ACC112 (cell line): ENCODE data around the gene SHANK2.
A peak's percentile ranks its signal among the peaks of the same experiment; 100 is the strongest.

Experiments used
- H2AFZ ChIP-seq: fragments of 200-600 bp; sonication (generic); one replicate; pipeline ENCODE4 v1.6.0; 2017; ENCODE audit warnings: antibody characterized with exemption, low read length; ENCODE audit not compliant: unreplicated experiment
- H3K27ac ChIP-seq: fragments of 200-600 bp; sonication (generic); 2 replicates; pipeline ENCODE4 v1.5.1; 2014; ENCODE audit warnings: low read depth, mild to moderate bottlenecking, antibody characterized with exemption, low read length, moderate library complexity
- H3K27me3 ChIP-seq: fragments of 200-600 bp; sonication (generic); 2 replicates; pipeline ENCODE4 v1.6.1; 2014; ENCODE audit warnings: mild to moderate bottlenecking, antibody characterized with exemption, low read length, moderate library complexity, mixed read lengths; ENCODE audit not compliant: insufficient read depth
- H3K36me3 ChIP-seq: fragments of 200-600 bp; sonication (generic); 2 replicates; pipeline ENCODE4 v1.6.1; 2016; ENCODE audit warnings: mild to moderate bottlenecking, antibody characterized with exemption, low read length, moderate library complexity, mixed read lengths; ENCODE audit not compliant: insufficient read depth
- H3K4me1 ChIP-seq: fragments of 200-600 bp; sonication (generic); one replicate; pipeline ENCODE4 v1.6.1; 2016; ENCODE audit warnings: low read length, mixed read lengths; ENCODE audit not compliant: insufficient read depth, unreplicated experiment, control insufficient read depth
- H3K4me3 ChIP-seq: fragments of 200-600 bp; sonication (generic); 2 replicates; pipeline ENCODE4 v1.5.1; 2014; ENCODE audit warnings: mild to moderate bottlenecking, low read depth, low read length
- H3K79me2 ChIP-seq: fragments of 200-600 bp; sonication (generic); one replicate; pipeline ENCODE4 v1.6.0; 2016; ENCODE audit warnings: low read length; ENCODE audit not compliant: control insufficient read depth, unreplicated experiment, insufficient read depth

SHANK2 gene

GRCh38 chr11:71252269-71252769, at the start of gene SHANK2:
Gene SHANK2 (minus strand): TSS chr11:71252577. CDS start chr11:71147326, 105,251 bp downstream.
- Histone ChIP-seq H3K27ac (peak within 1 kb of the TSS; percentile 40; the same call in 1 of the 2 replicates), H3K79me2 (no peaks in the 10 kb centered on the region), H3K36me3 (no peaks in the 10 kb centered on the region), H3K4me3 (peak within 1 kb of the TSS; percentile 90), H3K4me1 (peaks cover 14% of the 10 kb centered on the region), H3K27me3 (no peaks in the 10 kb centered on the region), H2AFZ (peak within 1 kb of the TSS; percentile 78)

GRCh38 chr11:71301858-71302533, 49.6 kb upstream of the SHANK2 start:
- Histone ChIP-seq H2AFZ (no peak overlapping the region), H3K79me2 (no peaks in the 10 kb centered on the region), H3K4me1 (peaks cover 32% of the 10 kb centered on the region), H3K36me3 (no peaks in the 10 kb centered on the region), H3K27ac (no peak overlapping the region), H3K27me3 (no peaks in the 10 kb centered on the region), H3K4me3 (no peak overlapping the region)

- Histone ChIP-seq H3K79me2 (no peaks in the 10 kb centered on the region), H3K27me3 (no peaks in the 10 kb centered on the region), H2AFZ (no peak overlapping the region), H3K27ac (no peak overlapping the region), H3K36me3 (no peaks in the 10 kb centered on the region), H3K4me1 (peaks cover 31% of the 10 kb centered on the region), H3K4me3 (no peak overlapping the region)
Observed at GRCh38 chr11:71301046-71301857, 48.9 kb upstream of the SHANK2 start.

- no peaks in the 10 kb centered on the region for H3K79me2 ChIP-seq
- peak overlapping the region; percentile 85 for H3K27ac ChIP-seq
Observed at GRCh38 chr11:71300187-71300586, 47.8 kb upstream of the SHANK2 start.

GRCh38 chr11:71298761-71299181, 46.4 kb upstream of the SHANK2 start:
- Histone ChIP-seq H2AFZ (no peak overlapping the region), H3K4me1 (peaks cover 29% of the 10 kb centered on the region), H3K27me3 (no peaks in the 10 kb centered on the region), H3K36me3 (no peaks in the 10 kb centered on the region), H3K4me3 (peak overlapping the region; percentile 50), H3K79me2 (no peaks in the 10 kb centered on the region), H3K27ac (peak overlapping the region; percentile 74)

More at GRCh38 chr11:71300187-71300586, 47.8 kb upstream of the SHANK2 start:
- H2AFZ ChIP-seq = no peak overlapping the region
- H3K36me3 ChIP-seq = no peaks in the 10 kb centered on the region
- H3K27me3 ChIP-seq = no peaks in the 10 kb centered on the region
- no peak overlapping the region for H3K4me3 ChIP-seq
- peaks cover 29% of the 10 kb centered on the region for H3K4me1 ChIP-seq

- Histone ChIP-seq H3K27ac (no peak overlapping the region), H3K36me3 (no peaks in the 10 kb centered on the region), H3K4me3 (no peak overlapping the region), H2AFZ (no peak overlapping the region), H3K79me2 (no peaks in the 10 kb centered on the region), H3K4me1 (peaks cover 29% of the 10 kb centered on the region), H3K27me3 (no peaks in the 10 kb centered on the region)
Observed at GRCh38 chr11:71298016-71298550, 45.7 kb upstream of the SHANK2 start.

- no peaks in the 10 kb centered on the region for H3K36me3 ChIP-seq
- peaks cover 15% of the 10 kb centered on the region for H3K4me1 ChIP-seq
- no peak overlapping the region for H3K27ac ChIP-seq
- H2AFZ ChIP-seq = no peak overlapping the region
- H3K4me3 ChIP-seq = no peak overlapping the region
- no peaks in the 10 kb centered on the region for H3K79me2 ChIP-seq
- H3K27me3 ChIP-seq = no peaks in the 10 kb centered on the region
Observed at GRCh38 chr11:71294846-71295600, 42.6 kb upstream of the SHANK2 start.

GRCh38 chr11:71293961-71294782, 41.8 kb upstream of the SHANK2 start:
- H3K27me3 ChIP-seq = no peaks in the 10 kb centered on the region
- no peak overlapping the region for H3K27ac ChIP-seq
- H3K4me3 ChIP-seq = no peak overlapping the region
- no peaks in the 10 kb centered on the region for H3K79me2 ChIP-seq
- no peak overlapping the region for H2AFZ ChIP-seq
- peaks cover 8% of the 10 kb centered on the region for H3K4me1 ChIP-seq
- H3K36me3 ChIP-seq = 0 out of 2 replicates have a peak, but pooled peaks cover 6% of the 10 kb centered on the region

GRCh38 chr11:71286701-71287643, 34.6 kb upstream of the SHANK2 start:
- Histone ChIP-seq H3K4me3 (no peak overlapping the region), H2AFZ (no peak overlapping the region), H3K27ac (peak overlapping the region; percentile 67), H3K79me2 (no peaks in the 10 kb centered on the region), H3K27me3 (no peaks in the 10 kb centered on the region), H3K36me3 (peaks cover 6% of the 10 kb centered on the region; the same call in 1 of the 2 replicates), H3K4me1 (peaks cover 23% of the 10 kb centered on the region)
